ENCODE results near the gene VPS37C. TPM values are rescaled to one million over a fixed set of nuclear protein-coding genes. Genes with fewer than 3 reads are reported as not detected.
"Not testable (repeated sequence)": the region's sequence is repeated elsewhere in the genome, so short reads cannot be mapped to it uniquely, and the experiment has no call there.

Gene VPS37C
- total RNA-seq, 1 donor from 2014 or later: 11.9 TPM

DNA sequence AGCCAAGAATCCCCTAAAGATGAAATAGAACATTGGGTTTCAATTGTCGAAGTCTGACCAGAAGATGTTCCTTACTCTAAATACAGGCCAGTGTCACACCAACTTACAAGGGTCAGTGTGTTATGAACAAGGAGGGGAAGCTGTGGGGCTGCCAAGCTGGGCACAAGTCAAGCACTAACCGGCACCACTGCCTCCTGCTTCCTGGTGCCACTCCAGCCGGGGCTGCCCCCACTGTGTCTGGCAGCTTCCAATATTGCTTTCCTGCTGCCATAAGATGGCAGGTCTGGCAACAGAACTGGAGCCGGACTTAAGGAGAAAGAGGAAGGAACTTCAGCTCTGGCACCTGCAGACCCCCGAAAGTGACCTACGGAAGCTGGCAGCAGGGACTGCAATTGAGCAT lies 13.7 kb upstream of the VPS37C start:
- no peak for DNase-seq

DNA sequence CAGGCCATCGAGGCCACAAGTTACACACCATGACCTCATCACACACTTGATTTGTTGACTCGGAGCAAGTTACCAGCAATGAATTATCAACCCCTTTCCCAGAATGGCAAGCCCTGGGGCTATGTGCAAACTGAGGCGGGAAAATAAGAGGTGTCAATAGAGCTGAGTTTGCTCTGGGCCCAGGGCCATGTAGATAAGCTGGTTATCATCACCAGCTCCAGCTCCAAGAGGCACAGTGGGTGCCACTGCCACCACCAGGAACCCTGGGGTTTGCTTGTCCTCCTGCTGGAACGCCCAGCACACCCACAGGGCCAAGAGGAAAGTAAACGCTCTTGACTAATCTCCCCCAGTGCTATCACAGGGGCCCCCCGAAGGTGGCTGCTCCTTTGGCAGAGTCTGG lies 13.0 kb upstream of the VPS37C start:
- no peak for DNase-seq

DNA sequence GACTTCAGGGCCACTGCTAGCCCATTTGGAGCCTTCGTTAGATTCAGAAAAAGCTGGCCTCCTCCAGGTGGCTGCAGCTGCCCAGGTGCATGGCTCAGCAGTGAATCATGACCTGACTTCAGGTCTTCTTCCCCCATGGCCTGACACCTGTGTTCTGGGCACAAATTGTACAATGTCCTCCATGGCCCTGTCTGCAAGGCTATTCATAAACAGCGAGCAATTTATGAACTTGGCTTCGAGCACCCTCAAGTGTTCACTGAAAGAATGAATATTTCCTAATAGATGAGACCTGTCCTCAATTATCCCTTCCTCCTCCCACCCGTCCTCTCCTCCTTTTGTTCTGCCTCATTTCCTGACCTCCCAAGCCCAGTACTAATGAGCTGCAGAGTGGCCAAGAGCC lies 12.2 kb upstream of the VPS37C start:
- no peak for DNase-seq

DNA sequence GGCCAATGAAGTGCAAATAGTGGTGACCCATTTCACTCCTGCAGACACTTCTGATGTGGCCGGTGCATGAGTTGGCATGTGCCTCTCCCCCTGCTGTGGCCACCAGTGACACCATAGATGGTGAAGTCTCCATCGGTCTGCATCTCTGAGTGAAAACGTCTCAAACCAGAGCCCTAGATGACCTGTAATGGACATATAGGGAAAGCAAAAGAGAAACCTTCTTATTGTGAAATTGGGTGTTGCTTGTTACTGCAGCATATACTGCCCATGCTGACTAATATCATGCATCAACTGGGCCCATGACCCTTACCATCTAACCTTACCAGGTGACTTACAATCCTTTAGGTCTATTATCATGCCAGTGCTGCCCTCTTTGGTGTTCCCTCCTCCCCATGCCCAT lies 11.7 kb upstream of the VPS37C start:
- no peak for DNase-seq

DNA sequence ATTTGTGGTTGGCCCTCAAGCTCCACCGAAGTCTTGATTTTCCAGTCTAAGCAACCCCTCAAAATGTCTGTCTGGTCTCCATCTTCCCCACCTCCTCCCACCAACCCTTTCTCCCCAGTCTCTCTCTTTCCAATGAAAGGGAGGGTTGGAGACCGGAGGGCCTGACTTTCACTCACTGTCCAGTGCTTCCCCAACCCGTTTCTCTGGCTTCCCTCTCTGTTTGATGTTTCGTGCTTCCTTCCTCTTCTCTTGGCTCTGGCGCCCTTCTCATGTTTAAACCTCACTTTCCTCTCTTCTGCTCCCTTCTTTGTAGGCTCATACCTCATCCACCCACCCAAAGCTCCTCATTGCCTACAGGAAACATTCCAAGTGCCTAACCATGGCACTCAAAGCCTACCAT lies 11.1 kb upstream of the VPS37C start:
- no peak for DNase-seq

DNA sequence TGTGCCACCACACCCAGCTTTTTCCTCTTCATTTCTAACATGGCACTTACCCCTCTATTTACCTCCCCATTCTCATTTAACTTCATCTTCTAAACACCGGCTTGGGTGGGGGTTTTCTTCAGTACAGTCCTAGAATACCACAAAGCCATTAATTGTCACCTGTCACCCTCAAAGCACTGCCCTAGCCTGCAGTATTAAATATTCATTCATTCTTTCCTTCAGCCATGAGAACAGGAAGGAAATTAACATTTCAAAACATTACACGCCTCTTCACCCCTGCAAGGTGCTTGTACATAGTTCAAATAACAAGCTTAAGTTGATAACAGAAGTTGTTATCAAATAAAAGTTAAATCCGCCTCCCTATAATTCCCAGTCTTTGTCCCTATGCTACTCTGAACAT lies 10.7 kb upstream of the VPS37C start:
- DNase-seq: no peak

DNA sequence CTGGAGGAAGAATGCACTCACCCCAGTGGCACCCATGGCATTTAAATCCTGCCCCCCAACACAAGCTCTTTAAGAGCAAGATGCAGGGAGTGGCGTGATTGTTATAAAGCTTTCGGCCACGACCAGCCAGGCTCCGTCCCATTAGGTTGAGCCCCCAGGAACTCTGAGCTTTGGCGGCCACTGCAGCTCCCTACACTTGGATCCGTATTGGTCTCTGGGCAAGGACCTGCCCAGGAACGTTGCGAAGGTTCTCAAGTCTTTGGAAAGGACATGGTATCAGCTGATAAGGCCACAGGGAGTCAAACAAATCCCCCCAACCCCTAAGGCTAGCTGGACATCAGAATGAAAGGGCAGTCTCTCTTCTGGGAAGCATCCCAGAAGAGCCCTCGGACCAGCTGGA lies 9.3 kb upstream of the VPS37C start:
- no peak for DNase-seq

DNA sequence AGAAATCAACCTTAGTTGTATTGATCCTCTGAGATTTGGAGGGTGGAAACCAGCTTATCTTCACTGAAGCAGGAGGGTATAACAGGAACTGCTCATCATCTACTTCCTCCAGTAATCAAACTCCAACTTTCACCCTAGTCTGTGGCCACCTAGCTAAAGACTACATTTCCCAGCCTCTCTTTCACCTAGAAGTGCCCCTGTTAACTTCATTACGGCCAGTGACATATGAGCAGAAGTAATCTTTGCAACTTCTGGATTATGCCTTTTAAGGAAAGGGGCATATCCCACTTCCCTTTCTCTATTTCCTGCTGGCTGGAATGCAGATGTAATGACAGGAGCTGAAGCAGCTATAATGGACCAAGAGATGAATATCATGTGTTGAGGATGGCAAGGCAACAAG lies 7.6 kb upstream of the VPS37C start:
- DNase-seq: no peak

DNA sequence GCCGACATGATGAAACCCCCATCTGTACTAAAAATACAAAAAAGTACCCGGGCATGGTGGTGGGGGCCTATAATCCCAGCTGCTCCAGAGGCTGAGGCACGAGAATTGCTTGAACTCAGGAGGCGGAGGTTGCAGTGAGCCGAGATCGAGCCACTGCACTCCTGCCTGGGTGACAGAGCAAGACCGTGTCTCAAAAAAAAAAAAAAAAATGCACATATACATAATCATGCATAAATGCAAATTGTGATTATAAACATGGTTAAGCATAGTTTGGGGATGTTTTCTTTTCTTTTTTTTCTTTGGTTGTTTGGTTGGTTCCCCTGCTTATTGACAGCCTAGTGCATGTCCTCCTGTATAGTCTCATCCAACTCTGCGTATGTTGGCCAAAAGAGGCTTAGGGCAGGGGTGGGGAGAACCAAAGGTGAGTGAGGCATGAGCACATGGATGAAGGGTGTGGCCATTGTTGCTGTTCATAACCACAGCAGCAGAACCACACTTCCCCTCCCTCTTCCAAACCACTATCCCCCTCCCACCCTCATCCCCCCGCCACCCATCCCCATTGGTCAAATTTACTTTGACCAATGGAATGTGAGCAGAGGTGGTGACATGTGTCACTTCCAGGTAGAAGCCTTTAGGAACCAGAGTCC lies 6.9 kb upstream of the VPS37C start:
- DNase-seq: no peak

DNA sequence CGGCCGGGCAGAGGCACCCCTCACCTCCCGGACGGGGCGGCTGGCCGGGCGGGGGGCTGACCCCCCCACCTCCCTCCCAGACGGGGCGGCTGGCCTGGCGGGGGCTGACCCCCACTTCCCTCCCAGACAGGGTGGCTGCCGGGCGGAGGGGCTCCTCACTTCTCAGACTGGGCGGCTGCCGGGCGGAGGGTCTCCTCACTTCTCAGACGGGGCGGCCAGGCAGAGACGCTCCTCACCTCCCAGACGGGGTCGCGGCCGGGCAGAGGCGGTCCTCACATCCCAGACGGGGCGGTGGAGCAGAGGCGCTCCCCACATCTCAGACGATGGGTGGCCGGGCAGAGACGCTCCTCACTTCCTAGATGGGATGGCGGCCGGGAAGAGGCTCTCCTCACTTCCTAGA lies 5.1 kb upstream of the VPS37C start:
- not testable (repeated sequence) for DNase-seq

DNA sequence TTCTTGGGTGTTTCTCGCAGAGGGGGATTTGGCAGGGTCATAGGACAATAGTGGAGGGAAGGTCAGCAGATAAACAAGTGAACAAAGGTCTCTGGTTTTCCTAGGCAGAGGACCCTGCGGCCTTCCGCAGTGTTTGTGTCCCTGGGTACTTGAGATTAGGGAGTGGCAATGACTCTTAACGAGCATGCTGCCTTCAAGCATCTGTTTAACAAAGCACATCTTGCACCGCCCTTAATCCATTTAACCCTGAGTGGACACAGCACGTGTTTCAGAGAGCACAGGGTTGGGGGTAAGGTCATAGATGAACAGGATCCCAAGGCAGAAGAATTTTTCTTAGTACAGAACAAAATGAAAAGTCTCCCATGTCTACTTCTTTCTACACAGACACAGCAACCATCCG lies 4.6 kb upstream of the VPS37C start:
- not testable (repeated sequence) for DNase-seq

DNA sequence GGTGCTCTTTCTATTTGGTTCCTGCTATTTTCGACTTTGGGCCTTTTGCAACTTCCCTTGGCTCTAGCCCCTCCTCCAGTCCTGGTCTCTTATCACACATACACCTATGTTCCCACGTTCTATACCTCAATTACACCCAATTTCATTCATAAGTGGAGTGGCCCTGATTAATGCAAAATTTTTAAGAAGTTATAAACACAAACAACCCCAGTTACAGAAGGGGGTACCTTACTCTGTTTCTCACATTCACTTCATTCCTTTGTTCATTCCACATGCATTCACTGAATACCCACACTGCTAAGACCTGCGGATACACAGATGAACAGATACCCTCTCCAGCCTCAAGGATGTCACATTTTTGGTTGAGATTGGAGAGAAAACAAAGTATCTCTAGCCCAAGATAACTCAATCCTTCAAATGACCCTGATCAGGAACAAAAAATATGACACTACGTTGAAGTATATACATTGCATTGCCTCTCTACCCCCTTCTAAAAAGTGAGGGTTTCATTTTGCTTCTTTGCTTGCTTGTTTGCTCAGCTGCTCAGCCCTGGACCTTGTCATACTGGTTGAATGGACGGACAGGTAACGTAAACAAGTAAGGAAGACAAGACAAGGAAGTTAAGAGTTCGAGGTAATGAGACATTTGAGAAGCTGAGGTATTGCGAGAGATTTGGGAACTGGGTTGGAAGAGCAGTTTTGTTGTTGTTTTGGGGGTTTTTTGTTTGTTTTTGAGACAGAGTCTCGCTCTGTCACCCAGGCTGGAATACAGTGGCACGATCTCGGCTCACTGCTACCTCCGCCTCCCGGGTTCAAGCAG lies 3.6 kb upstream of the VPS37C start:
- DNase-seq: no peak

DNA sequence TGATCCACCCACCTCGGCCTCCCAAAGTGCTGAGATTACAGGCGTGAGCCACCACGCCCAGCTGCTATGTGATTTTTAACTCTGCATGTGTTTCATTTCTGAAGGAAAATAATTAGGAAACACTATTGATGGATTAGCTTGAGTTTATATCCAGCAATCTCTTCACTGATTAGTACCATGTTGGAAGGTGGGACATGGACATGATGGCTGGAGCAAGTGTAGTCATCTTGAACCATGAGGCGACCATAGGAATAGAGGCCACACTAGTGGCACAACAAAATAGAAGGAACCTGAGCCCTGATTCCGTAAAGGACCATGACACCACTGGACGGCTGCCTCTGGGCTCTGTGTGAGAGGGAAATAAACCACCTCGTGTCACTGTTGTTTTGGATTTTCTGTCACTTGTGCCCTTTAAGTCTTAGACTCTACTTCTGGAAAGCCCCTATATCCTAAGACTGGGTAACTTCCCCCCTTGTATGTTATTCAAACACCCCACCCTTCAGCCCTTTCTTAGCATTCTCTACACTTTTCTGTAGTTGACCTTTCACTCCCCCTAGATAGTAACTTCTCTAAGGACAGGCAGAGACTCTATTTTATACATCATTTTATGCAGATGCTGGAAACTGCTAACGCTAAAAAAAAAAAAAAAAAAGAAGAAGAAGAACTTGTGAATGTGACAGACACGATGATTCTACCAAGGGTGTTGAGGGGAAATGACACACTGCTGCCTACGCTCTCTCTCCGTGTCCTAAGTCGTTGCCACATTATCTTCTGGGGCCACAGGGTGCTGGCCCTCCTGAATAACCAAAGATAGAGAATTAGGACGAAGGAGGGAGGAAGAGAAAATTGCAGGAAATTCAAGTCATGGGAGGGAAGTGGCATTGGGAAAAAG lies 2.7 kb upstream of the VPS37C start:
- no peak for DNase-seq

DNA sequence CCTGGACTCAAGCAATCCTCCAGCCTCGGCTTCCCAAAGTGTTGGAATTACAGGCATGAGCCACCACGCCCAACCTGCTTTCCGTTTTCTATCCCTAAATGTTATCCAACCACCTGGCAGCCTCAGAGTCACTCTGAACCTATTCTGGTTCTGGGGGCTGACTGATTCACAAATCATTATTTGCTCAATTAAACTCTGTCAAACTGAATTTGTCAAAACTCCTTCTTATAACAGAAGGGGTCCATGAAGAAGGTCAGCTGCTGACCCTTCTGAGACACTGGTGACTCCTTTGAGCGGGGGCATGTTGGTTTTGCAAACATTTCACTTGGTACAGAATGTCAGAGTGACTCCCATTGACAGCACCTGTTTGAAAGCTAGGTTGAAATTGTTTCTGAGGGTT lies 1.8 kb upstream of the VPS37C start:
- no peak for DNase-seq

DNA sequence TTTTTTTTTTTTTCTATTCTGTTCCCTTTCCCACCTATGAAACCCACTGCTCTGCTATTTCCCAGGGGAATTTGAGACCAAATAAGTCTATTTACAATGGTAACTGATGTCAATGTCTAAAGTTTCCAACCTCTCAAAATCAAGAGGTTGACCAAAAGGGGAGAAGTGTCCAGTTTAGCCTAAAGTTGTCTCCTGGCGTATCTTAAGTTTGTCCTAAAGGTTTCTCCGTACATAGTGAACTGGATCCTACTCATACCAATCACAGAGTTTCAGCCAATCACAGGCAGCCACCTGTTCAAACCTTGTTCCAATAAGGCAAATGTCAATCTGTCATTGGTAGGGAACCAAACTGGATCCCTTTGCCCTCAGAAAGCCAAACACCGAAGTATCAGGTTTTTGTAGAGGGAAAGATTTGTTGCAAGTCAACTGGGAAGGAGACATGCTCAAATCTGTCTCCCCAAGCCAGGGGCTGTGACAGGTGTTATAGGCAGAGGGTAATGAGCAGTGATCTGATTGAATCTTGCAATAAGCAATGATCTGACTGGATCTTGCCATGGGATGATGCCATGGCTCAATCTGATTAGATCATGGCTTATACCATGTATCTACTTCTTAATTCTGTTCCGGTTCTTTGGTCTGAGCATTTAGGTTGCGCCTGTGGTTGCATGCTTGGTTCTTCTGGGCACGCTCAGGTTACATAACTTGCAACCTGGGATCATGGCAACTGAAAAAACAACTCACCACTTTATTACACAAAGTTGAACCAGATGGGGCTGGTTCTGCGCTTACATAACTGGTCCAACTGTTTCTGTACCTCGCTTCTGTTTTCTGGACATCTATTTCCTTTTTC lies 1.1 kb upstream of the VPS37C start:
- DNase-seq: peak; percentile 56

DNA sequence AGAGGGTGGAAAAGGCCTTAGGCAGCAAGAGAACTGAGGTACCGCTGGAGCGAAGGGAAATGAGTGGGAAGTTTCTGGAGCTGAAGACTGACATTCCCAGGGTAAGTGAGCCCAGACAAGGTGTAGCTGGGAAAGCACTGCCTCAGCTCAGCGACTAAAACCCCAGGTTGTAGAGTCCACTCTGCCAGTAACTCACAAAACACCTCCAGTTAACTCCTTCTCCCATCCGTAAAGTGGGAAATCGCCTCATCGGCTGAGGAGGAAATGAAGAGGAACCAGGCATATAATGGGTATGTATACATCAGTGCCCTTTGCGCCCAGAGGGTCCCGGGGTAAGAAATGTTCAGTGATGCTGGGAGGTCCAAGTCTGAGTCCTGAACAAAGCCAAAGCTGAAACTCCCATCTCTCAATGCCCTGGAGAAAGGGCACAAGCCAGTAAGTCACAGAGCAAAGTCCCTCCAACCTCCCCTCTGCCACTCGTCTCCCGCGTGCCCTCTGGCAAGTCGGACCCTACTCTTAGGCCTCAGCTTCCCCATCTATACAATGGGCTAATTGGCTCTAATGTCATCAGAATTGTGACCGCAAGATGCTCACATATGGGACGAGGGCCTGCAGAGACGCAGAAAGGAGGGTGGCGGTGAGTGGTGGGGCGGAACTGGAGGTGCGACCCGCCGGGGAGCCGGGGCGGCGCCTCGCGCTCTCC lies 588 bp downstream of the VPS37C start:
- no peak for DNase-seq

DNA sequence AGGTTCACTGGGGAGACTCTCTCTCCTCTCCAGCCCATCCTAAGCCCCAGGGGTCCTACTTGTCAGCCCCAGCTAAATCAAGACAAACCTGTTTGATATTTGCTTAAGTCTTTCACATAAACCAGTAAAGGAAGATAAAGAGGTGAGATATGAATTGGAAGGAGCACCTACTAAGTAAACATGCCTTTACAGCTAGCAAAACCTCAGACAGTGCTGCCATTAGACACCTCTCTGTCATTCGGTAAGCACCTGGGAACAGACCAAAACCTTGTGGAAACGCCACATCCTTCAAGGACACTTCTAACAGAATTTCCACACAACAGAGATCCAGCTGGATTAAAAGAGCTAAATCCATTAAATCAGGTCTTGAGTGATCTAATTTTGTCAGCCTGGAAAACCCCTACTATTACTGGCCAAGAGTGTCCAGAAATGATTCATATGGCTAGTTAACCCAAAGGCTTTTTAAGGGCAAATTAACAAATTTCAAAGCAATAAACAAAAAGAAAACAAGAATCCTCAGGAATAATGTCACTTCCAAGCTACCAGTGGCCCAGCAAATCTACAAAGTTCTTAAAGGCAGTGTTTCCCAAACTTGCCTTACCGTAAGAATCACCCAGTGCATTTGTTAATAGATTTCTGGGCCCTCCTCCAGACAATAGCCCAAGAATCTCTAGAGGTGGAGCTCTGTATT lies 2.4 kb downstream of the VPS37C start:
- no peak for DNase-seq

DNA sequence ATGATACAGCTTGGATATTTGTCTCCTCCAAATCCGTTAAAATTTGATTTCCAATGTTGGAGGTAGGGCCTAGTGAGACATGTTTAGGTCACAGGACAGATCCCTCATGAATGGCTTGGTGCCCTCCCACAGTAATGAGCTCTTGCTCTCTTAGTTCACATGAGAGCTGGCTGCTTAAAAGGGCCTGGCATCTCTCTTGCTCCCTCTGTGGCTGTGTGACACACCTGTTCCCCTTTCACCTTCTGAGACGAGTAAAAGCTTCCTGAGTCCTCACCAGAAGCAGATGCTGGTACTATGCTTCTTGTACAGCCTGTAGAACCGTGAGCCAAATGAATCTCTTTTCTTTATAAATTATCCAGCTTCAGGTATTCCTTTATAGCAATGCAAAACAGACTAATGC lies 3.5 kb downstream of the VPS37C start:
- no peak for DNase-seq

DNA sequence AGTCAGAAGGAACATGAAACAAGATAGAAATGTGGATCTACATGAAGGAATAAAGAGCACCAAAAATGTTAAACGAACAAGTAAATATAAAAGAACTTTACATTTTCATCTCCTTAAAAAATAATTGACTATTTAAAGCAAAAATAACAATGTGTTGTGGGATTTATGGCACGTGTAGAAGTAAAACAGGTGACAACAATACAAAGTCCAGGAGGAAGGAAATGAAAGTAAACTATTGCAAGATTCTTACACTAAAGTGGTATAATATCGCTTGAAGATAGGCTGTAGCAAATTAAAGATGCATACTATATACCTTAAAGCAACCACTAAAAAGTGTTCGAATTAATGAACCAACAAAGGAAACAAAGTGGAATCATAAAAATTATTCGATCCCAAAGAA lies 5.5 kb downstream of the VPS37C start:
- DNase-seq: no peak

DNA sequence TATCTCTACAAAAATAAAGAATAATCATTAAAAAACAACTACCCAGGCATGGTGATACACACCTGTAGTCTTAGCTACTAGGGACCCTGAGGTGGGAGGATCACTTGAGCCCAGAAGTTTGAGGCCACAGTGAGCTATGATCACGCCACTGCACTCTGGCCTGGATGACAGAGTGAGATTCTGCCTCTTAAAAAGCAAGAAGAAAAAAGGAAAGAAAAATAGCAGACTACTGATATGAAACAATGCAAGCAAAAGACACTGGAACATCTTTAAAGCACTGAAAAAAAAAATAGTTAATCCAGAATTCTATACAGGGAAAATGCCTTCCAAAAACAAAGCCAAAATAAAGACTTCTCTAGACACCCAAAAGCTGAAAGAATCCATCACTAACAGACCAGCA lies 5.9 kb downstream of the VPS37C start:
- DNase-seq: no peak

DNA sequence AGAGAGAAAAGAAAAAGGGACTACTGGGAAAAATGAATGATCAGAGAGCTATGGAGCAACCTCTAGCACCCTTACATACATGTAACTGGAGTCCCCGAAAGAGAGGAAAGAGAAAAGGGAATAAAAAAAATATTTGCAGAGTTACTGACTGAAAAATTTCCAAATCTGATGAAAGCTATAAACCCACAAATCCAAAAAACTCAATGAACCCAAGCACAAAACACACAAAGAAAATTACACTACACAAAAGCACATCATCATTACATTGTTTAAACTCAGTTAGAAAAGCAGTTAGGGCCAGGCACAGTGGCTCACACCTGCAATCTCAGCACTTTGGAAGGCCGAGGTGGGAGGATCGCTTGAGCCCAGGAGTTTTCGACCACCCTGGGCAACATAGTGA lies 6.7 kb downstream of the VPS37C start:
- no peak for DNase-seq

Measured in tongue (tissue), 2 donors.